AG10803 (cell line): ENCODE results near the gene TMCC1.
A peak's percentile ranks its signal among the peaks of the same experiment; 100 is the strongest.

Experiments used
- DNase-seq: peaks from one replicate; pipeline ENCODE4 v3.0.0; 2010; ENCODE audit warnings: low read depth
- H3K4me3 ChIP-seq: 2 replicates; pipeline ENCODE4 v1.5.1; 2011; ENCODE audit warnings: mild to moderate bottlenecking, low read length, control low read depth
- TF ChIP-seq, protein P1 (sequence below): conservative IDR thresholded peaks from 2 replicates; pipeline ENCODE4 v1.5.1; 2011; ENCODE audit warnings: mild to moderate bottlenecking, low read length, control low read depth, inconsistent platforms

The TMCC1 gene

GRCh38 chr3:129855170-129855831, 38.2 kb downstream of the TMCC1 start:
- no peak overlapping the region for H3K4me3 ChIP-seq
- DNase-seq, result peak; percentile 86
- TF ChIP-seq, protein P1, sequence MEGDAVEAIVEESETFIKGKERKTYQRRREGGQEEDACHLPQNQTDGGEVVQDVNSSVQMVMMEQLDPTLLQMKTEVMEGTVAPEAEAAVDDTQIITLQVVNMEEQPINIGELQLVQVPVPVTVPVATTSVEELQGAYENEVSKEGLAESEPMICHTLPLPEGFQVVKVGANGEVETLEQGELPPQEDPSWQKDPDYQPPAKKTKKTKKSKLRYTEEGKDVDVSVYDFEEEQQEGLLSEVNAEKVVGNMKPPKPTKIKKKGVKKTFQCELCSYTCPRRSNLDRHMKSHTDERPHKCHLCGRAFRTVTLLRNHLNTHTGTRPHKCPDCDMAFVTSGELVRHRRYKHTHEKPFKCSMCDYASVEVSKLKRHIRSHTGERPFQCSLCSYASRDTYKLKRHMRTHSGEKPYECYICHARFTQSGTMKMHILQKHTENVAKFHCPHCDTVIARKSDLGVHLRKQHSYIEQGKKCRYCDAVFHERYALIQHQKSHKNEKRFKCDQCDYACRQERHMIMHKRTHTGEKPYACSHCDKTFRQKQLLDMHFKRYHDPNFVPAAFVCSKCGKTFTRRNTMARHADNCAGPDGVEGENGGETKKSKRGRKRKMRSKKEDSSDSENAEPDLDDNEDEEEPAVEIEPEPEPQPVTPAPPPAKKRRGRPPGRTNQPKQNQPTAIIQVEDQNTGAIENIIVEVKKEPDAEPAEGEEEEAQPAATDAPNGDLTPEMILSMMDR, result no peak

GRCh38 chr3:129854460-129854859, 39.1 kb downstream of the TMCC1 start:
- no peak for DNase-seq
- no peak overlapping the region for H3K4me3 ChIP-seq
- TF ChIP-seq, protein P1, result no peak

DNA sequence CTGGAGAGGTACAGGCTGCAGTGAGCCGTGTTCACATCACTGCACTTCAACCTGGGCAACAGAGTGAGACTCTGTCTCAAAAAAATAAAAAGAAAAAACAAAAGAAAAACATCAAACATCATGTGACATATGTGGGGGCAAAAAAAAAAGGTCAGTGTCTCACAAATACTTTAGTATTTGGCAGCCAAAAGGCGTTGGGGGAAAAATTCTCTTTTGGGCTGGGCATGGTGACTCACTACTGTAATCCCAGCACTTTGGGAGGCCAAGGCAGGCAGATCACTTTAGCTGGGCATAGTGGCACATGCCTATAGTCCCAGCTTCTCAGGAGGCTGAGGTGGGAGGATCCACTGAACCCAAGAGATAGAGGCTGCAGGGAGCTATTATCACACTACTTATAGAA, 47.6 kb downstream of the TMCC1 start:
- TF ChIP-seq, protein P1, result no peak
- H3K4me3 ChIP-seq, result no peak overlapping the region
- peak; percentile 9 for DNase-seq

DNA sequence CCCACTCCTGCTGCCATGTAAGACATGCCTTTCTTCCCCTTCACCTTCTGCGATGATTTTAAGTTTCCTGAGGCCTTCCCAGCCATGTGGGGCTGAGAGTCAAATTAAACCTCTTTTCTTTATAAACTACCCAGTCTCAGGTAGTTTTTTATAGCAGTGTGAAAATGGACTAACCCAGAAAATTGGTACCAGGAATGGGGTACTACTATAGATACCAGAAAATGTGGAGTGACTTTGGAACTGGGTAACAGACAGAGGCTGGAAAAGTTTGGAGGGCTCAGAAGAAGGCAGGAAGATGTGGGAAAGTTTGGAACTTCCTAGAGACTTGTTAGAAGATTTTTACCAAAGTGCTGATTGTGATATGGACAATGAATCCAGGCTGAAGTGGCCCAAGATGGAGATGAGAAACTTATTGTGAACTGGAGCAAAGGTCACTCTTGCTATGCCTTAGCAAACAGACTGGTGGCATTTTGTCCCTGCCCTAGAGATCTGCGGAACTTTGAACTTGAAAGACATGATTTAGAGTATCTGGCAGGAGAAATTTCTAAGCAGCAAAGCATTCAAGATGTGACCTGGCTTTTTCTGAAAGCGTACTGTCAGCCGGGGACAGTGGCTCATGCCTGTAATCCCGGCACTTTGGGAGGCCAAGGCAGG, 52.7 kb downstream of the TMCC1 start:
- H3K4me3 ChIP-seq, result no peak overlapping the region
- no peak for DNase-seq
- TF ChIP-seq, protein P1, result no peak

- H3K4me3 ChIP-seq, result no peak overlapping the region
- no peak for DNase-seq
- TF ChIP-seq, protein P1, result no peak
Measured at GRCh38 chr3:129838086-129838485, 55.4 kb downstream of the TMCC1 start.

GRCh38 chr3:129837065-129837642, 56.4 kb downstream of the TMCC1 start:
- TF ChIP-seq, protein P1, result no peak
- DNase-seq, result no peak
- H3K4me3 ChIP-seq, result no peak overlapping the region
